Uterus (tissue), 2 donors: ENCODE measurements around the gene RIF1.

ENCODE experiments used
- CTCF ChIP-seq, 4 experiments: fragments of 200-600 bp in 2 of 4; fragments of 450-650 bp in 2 of 4; sonication (generic) in 2 of 4; IDR thresholded peaks; one replicate each; pipeline ENCODE4 v1.5.1; 2016 to 2019; ENCODE audit warnings: antibody characterized with exemption in 4 of 4, mild to moderate bottlenecking in 2 of 4, moderate library complexity in 1 of 4
- POLR2A ChIP-seq, 2 donors: fragments of 450-650 bp; IDR thresholded peaks; one replicate each; pipeline ENCODE4 v1.6.1; 2016; ENCODE audit warnings: antibody characterized with exemption in 2 of 2, mild to moderate bottlenecking in 1 of 2, moderate library complexity in 1 of 2

GRCh38 chr2:151459358-151459757 is 49.7 kb downstream of the RIF1 start:
- no peak for TF ChIP-seq CTCF (IDR thresholded peaks at IDR 0.05)
- TF ChIP-seq POLR2A (IDR thresholded peaks at IDR 0.05), result no peak
